ENCODE data around the gene TRAK1.

DNA sequence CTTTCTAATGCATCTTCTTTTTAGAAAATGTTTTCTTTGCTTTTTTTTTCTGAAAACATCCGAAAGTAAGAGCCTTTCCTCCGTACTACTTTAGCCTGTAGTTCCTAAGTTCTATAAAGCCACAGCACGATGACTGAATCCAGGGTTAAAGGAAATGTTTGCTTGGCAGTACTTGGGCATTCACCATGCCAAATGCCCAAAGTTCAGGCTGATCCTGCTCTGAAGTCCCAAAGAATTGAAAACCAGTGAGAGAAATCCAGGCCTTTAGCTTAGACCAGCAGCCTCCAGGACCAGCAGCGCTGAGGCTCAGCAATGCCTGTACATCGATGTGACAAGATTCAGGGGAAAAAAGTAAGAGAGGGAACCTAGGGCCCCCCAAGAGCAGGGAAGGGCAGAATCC lies 139.7 kb downstream of the TRAK1 start:
- TF ChIP-seq, protein P1, sequence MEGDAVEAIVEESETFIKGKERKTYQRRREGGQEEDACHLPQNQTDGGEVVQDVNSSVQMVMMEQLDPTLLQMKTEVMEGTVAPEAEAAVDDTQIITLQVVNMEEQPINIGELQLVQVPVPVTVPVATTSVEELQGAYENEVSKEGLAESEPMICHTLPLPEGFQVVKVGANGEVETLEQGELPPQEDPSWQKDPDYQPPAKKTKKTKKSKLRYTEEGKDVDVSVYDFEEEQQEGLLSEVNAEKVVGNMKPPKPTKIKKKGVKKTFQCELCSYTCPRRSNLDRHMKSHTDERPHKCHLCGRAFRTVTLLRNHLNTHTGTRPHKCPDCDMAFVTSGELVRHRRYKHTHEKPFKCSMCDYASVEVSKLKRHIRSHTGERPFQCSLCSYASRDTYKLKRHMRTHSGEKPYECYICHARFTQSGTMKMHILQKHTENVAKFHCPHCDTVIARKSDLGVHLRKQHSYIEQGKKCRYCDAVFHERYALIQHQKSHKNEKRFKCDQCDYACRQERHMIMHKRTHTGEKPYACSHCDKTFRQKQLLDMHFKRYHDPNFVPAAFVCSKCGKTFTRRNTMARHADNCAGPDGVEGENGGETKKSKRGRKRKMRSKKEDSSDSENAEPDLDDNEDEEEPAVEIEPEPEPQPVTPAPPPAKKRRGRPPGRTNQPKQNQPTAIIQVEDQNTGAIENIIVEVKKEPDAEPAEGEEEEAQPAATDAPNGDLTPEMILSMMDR (IDR thresholded peaks at IDR 0.05): no peak
- TF ChIP-seq POLR2A (IDR thresholded peaks at IDR 0.05) (no peak), POLR2AphosphoS5 (IDR thresholded peaks at IDR 0.05) (no peak)

Measured in breast epithelium (tissue), 3 donors.